SJCRH30 (cell line): ENCODE results near the gene PRELID2. TPM values are rescaled to one million over a fixed set of nuclear protein-coding genes. Genes with fewer than 3 reads are reported as not detected.
A peak's percentile ranks its signal among the peaks of the same experiment; 100 is the strongest.

Experiments
- DNase-seq, 2 experiments: peaks; one replicate each; pipeline ENCODE4 v3.0.0-alpha.2; 2015 to 2020
- H3K27ac ChIP-seq: fragments of 250-450 bp; sonication (Bioruptor Pico); 2 replicates; pipeline ENCODE4 v1.5.1; 2020; ENCODE audit warnings: mild to moderate bottlenecking, moderate library complexity
- H3K27me3 ChIP-seq: fragments of 250-450 bp; sonication (Bioruptor Pico); 2 replicates; pipeline ENCODE4 v1.5.1; 2020; ENCODE audit warnings: mild to moderate bottlenecking, moderate library complexity
- H3K36me3 ChIP-seq: fragments of 250-450 bp; sonication (Bioruptor Pico); 2 replicates; pipeline ENCODE4 v1.5.1; 2020; ENCODE audit warnings: mild to moderate bottlenecking, moderate library complexity
- H3K4me1 ChIP-seq: fragments of 250-450 bp; sonication (Bioruptor Pico); 2 replicates; pipeline ENCODE4 v1.5.1; 2020; ENCODE audit warnings: mild to moderate bottlenecking, moderate library complexity
- H3K4me3 ChIP-seq: fragments of 250-450 bp; sonication (Bioruptor Pico); 2 replicates; pipeline ENCODE4 v1.5.1; 2020; ENCODE audit warnings: mild to moderate bottlenecking, moderate library complexity
- H3K9me3 ChIP-seq: fragments of 250-450 bp; sonication (Bioruptor Pico); replicated peaks from 2 replicates; pipeline ENCODE4 v1.5.1; 2020; ENCODE audit warnings: mild to moderate bottlenecking, moderate library complexity
- total RNA-seq: library from RNA; depleted of rRNA; stranded (reverse); fragments of >200 nt; shearing (Covaris generic); gene quantifications from 2 replicates; pipeline ENCODE4 v1.2.3, GENCODE V29; 2014

The PRELID2 gene
- total RNA-seq, 1 experiment from 2014 or later, result 0.06 TPM

DNA sequence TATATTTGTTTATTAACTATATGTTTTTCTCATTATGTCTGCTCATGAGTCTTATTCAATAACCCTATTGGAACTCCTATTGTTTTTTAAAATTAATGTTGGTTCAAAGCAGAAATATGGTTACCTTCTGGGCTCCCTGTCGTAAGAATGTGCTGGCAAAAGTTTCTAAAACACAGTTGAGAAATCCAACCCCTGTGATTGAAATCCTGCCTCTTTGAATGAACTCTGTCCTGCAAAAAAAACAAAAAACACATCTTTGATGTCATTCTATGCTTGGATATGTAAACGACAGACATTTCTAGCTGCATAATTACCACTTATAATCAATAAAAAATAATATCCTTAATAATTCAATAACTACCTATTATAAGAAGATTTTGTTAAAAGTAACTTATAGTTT, 38.8 kb downstream of the PRELID2 start:
- H3K36me3 ChIP-seq, result no peaks in the 10 kb centered on the region
- H3K4me1 ChIP-seq, result no peaks in the 10 kb centered on the region
- no peak for DNase-seq
- no peak overlapping the region for H3K4me3 ChIP-seq
- H3K27ac ChIP-seq, result no peak overlapping the region
- no peaks in the 10 kb centered on the region for H3K9me3 ChIP-seq
- H3K27me3 ChIP-seq, result no peaks in the 10 kb centered on the region

- Histone ChIP-seq H3K36me3 (no peaks in the 10 kb centered on the region), H3K27me3 (no peaks in the 10 kb centered on the region), H3K27ac (no peak overlapping the region), H3K9me3 (no peaks in the 10 kb centered on the region), H3K4me1 (no peaks in the 10 kb centered on the region), H3K4me3 (no peak overlapping the region)
- no peak for DNase-seq
These were observed 41.6 kb downstream of the PRELID2 start for GRCh38 chr5:145793574-145793973.

- no peaks in the 10 kb centered on the region for H3K36me3 ChIP-seq
- no peaks in the 10 kb centered on the region for H3K27me3 ChIP-seq
- H3K4me1 ChIP-seq, result no peaks in the 10 kb centered on the region
- no peak overlapping the region for H3K27ac ChIP-seq
- DNase-seq, result no peak
- no peaks in the 10 kb centered on the region for H3K9me3 ChIP-seq
- H3K4me3 ChIP-seq, result no peak overlapping the region
These were observed 42.3 kb downstream of the PRELID2 start for GRCh38 chr5:145792840-145793239.

DNA sequence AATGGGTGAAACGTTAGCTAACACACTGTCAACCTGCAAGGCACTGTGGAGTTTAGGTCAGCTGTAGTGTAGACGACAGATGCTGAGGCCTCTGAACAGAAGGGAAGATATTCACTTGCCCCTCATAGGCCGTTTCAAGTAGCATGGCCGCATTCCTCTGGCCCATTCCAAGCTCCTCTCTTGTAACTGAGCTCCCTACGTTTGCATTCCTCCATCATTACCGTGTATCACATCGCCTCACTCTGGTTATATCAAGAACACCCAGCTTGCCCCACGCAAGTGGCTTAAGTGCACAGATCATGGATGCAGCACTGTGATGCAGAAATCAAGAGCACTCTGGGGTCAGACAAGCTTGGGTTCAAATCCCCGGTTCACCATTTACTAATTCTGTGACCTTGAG, 43.3 kb downstream of the PRELID2 start:
- DNase-seq, result peak in 1 of 2 experiments; percentile 9
- Histone ChIP-seq H3K4me3 (no peak overlapping the region), H3K27me3 (no peaks in the 10 kb centered on the region)

DNA sequence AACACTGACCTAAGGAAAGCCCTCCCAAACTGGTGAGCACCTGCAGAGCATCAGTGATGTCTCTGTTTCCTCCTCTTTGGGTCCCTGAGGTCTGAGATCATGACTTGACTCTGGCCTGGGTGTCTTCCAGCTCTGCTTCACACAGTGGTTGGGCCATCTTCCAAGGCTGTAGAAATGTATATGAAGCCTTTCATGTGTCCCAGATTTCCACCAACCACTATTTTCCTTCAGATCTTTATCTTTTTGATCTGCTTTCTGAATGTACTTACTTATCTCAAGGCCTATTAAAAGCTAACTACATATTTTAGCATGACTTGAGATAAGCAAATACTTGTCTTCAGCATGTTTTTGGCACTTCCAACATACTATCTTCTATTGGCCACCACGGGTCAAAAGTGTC, 47.1 kb downstream of the PRELID2 start:
- no peak for DNase-seq
- H3K4me1 ChIP-seq, result no peaks in the 10 kb centered on the region
- no peaks in the 10 kb centered on the region for H3K9me3 ChIP-seq
- no peak overlapping the region for H3K4me3 ChIP-seq
- no peaks in the 10 kb centered on the region for H3K27me3 ChIP-seq
- no peaks in the 10 kb centered on the region for H3K36me3 ChIP-seq
- no peak overlapping the region for H3K27ac ChIP-seq

More for the DNA sequence above, 43.3 kb downstream of the PRELID2 start:
- H3K27ac ChIP-seq, result no peak overlapping the region
- no peaks in the 10 kb centered on the region for H3K4me1 ChIP-seq
- no peaks in the 10 kb centered on the region for H3K36me3 ChIP-seq
- no peaks in the 10 kb centered on the region for H3K9me3 ChIP-seq

GRCh38 chr5:145787507-145787906, 47.6 kb downstream of the PRELID2 start:
- DNase-seq, result no peak
- Histone ChIP-seq H3K4me3 (no peak overlapping the region), H3K9me3 (no peaks in the 10 kb centered on the region), H3K27me3 (no peaks in the 10 kb centered on the region), H3K4me1 (no peaks in the 10 kb centered on the region), H3K27ac (no peak overlapping the region), H3K36me3 (no peaks in the 10 kb centered on the region)

DNA sequence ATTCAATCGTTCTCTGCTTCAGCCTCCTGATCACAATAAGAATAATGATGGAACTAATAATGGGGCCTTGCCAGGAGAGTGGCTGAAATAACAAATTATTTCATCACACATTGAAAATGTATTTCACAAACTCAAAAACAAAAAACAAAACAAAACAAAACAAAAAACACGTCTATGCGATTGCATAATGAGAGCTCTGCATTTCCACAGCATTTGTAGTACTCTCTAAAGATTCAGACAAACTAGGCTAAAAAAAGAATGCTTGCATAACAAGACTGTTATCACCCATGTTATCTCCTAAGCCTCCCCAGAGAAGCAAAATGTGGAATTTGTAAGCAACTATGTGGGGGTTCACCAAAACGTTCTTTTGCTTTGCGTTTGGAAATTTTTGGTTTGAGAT, 48.1 kb downstream of the PRELID2 start:
- no peak overlapping the region for H3K4me3 ChIP-seq
- no peaks in the 10 kb centered on the region for H3K9me3 ChIP-seq
- H3K27ac ChIP-seq, result no peak overlapping the region
- no peaks in the 10 kb centered on the region for H3K36me3 ChIP-seq
- no peak for DNase-seq
- no peaks in the 10 kb centered on the region for H3K27me3 ChIP-seq
- no peaks in the 10 kb centered on the region for H3K4me1 ChIP-seq

- H3K4me3 ChIP-seq, result no peak overlapping the region
- no peak overlapping the region for H3K27ac ChIP-seq
- no peaks in the 10 kb centered on the region for H3K9me3 ChIP-seq
- H3K27me3 ChIP-seq, result no peaks in the 10 kb centered on the region; the same call in 1 of the 2 replicates
- peak; percentile 42 to 76 for DNase-seq
- H3K4me1 ChIP-seq, result 0 out of 2 replicates have a peak, but pooled peaks cover 3% of the 10 kb centered on the region
- H3K36me3 ChIP-seq, result no peaks in the 10 kb centered on the region
These were observed 54.2 kb downstream of the PRELID2 start for GRCh38 chr5:145780982-145781381.

DNA sequence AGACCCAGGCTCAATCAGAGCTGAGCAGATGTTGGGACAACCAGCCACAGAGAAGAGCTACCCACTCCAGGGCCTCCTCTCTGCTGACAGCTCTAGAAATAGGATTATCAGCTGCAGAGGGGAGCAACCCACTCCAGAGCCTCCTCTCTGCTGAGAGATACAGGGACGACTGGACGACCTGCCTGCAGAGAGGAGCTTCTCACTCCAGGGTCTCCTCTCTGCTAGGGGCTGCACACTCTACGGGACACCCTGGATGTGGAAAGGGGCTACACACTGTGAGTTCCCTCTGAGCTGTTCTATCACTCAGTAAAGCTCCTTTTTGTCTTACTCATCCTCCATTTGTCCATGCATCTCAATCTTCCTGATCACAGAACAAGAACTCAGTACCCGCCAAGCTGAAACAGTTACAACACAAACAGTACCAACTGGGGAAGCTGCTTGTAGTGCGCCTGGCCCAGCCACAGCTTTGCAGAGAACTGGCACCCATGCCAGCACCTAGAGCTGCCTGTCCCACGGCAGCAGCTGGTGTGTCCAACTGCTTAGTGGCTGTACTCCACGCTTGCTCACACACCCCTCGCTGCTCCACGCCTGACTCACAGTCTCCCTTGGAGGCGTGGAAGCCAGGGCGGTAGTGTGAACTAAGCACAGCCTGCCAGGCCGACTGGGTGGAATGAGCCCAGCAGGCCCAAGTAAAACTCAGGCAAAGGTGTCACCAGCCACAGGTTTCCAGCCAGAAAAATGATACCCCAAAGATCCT, 56.8 kb downstream of the PRELID2 start:
- no peaks in the 10 kb centered on the region for H3K9me3 ChIP-seq
- H3K36me3 ChIP-seq, result no peaks in the 10 kb centered on the region
- H3K4me1 ChIP-seq, result 0 out of 2 replicates have a peak, but pooled peaks cover 3% of the 10 kb centered on the region
- H3K27ac ChIP-seq, result no peak overlapping the region
- H3K4me3 ChIP-seq, result no peak overlapping the region
- H3K27me3 ChIP-seq, result no peaks in the 10 kb centered on the region; the same call in 1 of the 2 replicates
- DNase-seq, result no peak

GRCh38 chr5:145777445-145778063, 57.6 kb downstream of the PRELID2 start:
- Histone ChIP-seq H3K27me3 (no peaks in the 10 kb centered on the region; the same call in 1 of the 2 replicates), H3K27ac (no peak overlapping the region), H3K36me3 (no peaks in the 10 kb centered on the region), H3K9me3 (no peaks in the 10 kb centered on the region), H3K4me1 (0 out of 2 replicates have a peak, but pooled peaks cover 3% of the 10 kb centered on the region), H3K4me3 (no peak overlapping the region)
- no peak for DNase-seq

- Histone ChIP-seq H3K4me1 (0 out of 2 replicates have a peak, but pooled peaks cover 3% of the 10 kb centered on the region), H3K4me3 (no peak overlapping the region), H3K27me3 (no peaks in the 10 kb centered on the region; the same call in 1 of the 2 replicates), H3K27ac (no peak overlapping the region), H3K9me3 (no peaks in the 10 kb centered on the region), H3K36me3 (no peaks in the 10 kb centered on the region)
- DNase-seq, result no peak
These were observed 58.3 kb downstream of the PRELID2 start for GRCh38 chr5:145776886-145777285.

DNA sequence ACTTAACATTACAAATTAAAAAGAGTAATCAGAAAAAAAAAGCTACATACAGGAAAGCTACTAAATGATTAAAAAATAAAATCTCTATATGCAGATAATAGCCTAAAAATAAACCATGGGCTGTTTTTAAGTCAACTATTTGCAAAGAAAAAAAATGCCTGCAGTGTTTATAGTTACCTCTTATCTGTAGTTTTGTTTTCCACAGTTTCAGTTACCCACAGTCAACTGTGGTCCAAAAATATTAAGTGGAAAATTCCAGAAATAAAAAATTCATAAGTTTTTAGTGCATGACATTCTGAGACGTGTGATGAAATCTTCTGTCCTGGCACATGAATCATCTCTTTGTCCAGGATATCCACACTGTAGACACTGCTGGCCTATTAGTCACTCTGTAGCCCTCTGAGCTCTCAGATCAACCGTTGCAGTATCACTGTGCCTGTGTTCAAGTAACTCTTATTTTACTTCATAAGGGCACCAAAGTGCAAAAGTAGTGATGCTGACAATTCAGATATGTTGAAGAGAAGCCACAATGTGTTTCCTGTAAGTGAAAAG, 59.2 kb downstream of the PRELID2 start:
- H3K9me3 ChIP-seq, result no peaks in the 10 kb centered on the region
- peak in 1 of 2 experiments; percentile 10 for DNase-seq
- no peak overlapping the region for H3K4me3 ChIP-seq
- 0 out of 2 replicates have a peak, but pooled peaks cover 3% of the 10 kb centered on the region for H3K4me1 ChIP-seq
- H3K27ac ChIP-seq, result no peak overlapping the region
- no peaks in the 10 kb centered on the region for H3K27me3 ChIP-seq
- no peaks in the 10 kb centered on the region for H3K36me3 ChIP-seq

DNA sequence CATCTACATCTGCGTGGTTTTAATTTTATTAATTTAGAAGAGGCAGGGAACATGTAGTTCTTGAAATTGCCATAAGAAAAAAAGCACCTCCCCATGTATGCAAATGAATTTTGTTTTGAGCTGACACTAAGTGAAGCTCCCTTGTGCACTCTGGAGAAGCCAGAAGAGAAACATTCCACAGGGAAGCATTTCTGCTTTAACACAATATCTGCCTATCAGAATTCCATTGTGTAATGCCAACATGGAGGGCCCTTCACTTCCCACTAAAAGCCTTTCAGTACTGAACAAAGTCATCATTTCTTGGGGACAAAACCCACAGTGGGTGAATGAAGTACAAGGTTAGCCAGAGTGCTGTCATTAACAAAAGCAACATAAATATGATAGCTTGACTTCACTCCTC, 59.7 kb downstream of the PRELID2 start:
- no peaks in the 10 kb centered on the region for H3K4me1 ChIP-seq
- no peak overlapping the region for H3K27ac ChIP-seq
- H3K4me3 ChIP-seq, result no peak overlapping the region
- H3K27me3 ChIP-seq, result no peaks in the 10 kb centered on the region
- no peak for DNase-seq
- H3K9me3 ChIP-seq, result no peaks in the 10 kb centered on the region
- H3K36me3 ChIP-seq, result no peaks in the 10 kb centered on the region

DNA sequence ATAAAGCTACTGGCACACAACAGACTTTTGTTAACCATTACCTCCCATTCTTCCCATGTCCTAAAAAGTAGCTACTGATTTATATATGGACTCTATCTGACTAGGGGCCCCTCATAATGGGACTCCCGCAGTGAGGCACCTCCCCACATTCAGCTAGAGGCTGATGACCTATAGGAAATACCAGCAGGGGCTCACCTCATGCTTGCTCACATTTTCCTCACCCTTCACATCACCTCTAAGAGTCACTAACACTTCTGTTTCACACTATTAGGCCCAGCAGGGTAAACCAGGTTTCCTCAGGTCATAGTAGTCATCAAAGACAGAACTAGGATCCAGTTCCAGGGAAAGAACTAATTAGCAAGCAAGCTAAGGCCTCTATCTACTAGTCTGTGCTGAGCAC, 60.7 kb downstream of the PRELID2 start:
- no peak overlapping the region for H3K4me3 ChIP-seq
- no peaks in the 10 kb centered on the region for H3K36me3 ChIP-seq
- no peak overlapping the region for H3K27ac ChIP-seq
- H3K9me3 ChIP-seq, result no peaks in the 10 kb centered on the region
- no peaks in the 10 kb centered on the region for H3K4me1 ChIP-seq
- no peaks in the 10 kb centered on the region for H3K27me3 ChIP-seq
- no peak for DNase-seq

DNA sequence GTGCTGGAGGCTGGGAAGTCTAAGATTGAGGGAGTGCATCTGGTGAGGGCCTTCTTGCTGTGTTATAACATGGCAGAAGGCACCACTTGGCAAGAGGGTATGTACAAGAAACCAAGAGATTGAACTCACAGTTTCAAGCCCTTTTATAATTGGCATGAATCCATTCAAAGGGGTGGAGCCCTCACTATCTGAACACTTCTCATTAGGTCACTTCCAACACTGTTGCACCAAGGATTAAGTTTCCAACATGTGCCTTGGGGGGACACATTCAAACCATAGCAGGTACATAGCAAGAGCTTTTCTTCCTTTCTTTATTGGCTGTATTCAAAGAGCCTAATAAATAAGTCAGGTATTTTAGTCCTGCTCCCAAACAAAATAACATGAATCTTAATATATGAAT, 62.7 kb downstream of the PRELID2 start:
- no peaks in the 10 kb centered on the region for H3K4me1 ChIP-seq
- H3K9me3 ChIP-seq, result no peaks in the 10 kb centered on the region
- H3K27me3 ChIP-seq, result no peaks in the 10 kb centered on the region
- no peaks in the 10 kb centered on the region for H3K36me3 ChIP-seq
- no peak overlapping the region for H3K4me3 ChIP-seq
- DNase-seq, result no peak
- no peak overlapping the region for H3K27ac ChIP-seq
